Endothelial cell of umbilical vein (primary cell): ENCODE data around the gene EGLN1. TPM values are rescaled to one million over a fixed set of nuclear protein-coding genes. Genes with fewer than 3 reads are reported as not detected.

Source experiments
- BruUV-seq: library from RNA; stranded (reverse); fragments of 400-500 nt; replicated peaks from 2 replicates; lab custom pipeline; 2021; lab: Mats Ljungman, UMichigan
- CTCF ChIA-PET: fragments of 300-600, 350-600 bp; sonication (Branson Sonifier 250); formaldehyde crosslinking; loops from one replicate; lab custom pipeline; 2021; ENCODE audit warnings: antibody characterized with exemption, inconsistent platforms; lab: Charles Lee
- POLR2A ChIA-PET: fragments of 300-600, 350-600 bp; sonication (Branson Sonifier 250); formaldehyde crosslinking; loops from one replicate; lab custom pipeline; 2021; ENCODE audit warnings: antibody characterized with exemption, inconsistent platforms; lab: Charles Lee
- DNase-seq: peaks from one replicate; pipeline ENCODE4 v3.0.0-alpha.2; 2011; ENCODE audit warnings: low read depth, low spot score
- FAIRE-seq: peaks from 2 replicates; lab custom pipeline; 2011; peaks lifted over from hg19 to GRCh38; lab: Jason Lieb, UNC
- H2AFZ ChIP-seq: 2 replicates; pipeline ENCODE4 v1.6.0; 2012; ENCODE audit warnings: low read depth, low read length, control low read depth, inconsistent platforms
- H3K27ac ChIP-seq: 2 replicates; pipeline ENCODE4 v1.5.1; 2011; ENCODE audit warnings: low read depth, mild to moderate bottlenecking, control low read depth, low read length, moderate library complexity; ENCODE audit not compliant: insufficient read depth
- H3K27me3 ChIP-seq, 2 experiments: 2 replicates each; pipeline versions ENCODE4 v1.6.0 to v1.6.1; 2011; ENCODE audit warnings: low read length in 2 of 2, mixed read lengths in 1 of 2; ENCODE audit not compliant: control insufficient read depth in 2 of 2, insufficient read depth in 2 of 2
- H3K36me3 ChIP-seq, 2 experiments: 2 replicates in 1 of 2; 3 replicates in 1 of 2; pipeline ENCODE4 v1.5.1; 2011; ENCODE audit warnings: low read length in 2 of 2, mild to moderate bottlenecking in 1 of 2, moderate library complexity in 1 of 2; ENCODE audit not compliant: control insufficient read depth in 2 of 2, insufficient read depth in 2 of 2; ENCODE audit errors: extremely low read depth in 1 of 2
- H3K4me1 ChIP-seq: 3 replicates; pipeline ENCODE4 v1.5.1; 2011; ENCODE audit warnings: mild to moderate bottlenecking, low read length; ENCODE audit not compliant: control insufficient read depth, insufficient read depth; ENCODE audit errors: extremely low read depth
- H3K4me2 ChIP-seq: 2 replicates; pipeline ENCODE4 v1.6.1; 2011; ENCODE audit warnings: low read length, control low read depth, mixed read lengths; ENCODE audit not compliant: insufficient read depth
- H3K4me3 ChIP-seq, 3 experiments: fragments of 200-600 bp in 1 of 3; sonication (generic), shearing (Covaris generic) in 1 of 3; replicated peaks in 1 of 3; 2 replicates each; pipeline ENCODE4 v1.5.1; 2011 to 2016; ENCODE audit warnings: control low read depth in 3 of 3, low read length in 3 of 3, mild to moderate bottlenecking in 2 of 3, inconsistent platforms in 1 of 3, low read depth in 1 of 3, moderate library complexity in 1 of 3; ENCODE audit not compliant: insufficient read depth in 1 of 3
- H3K79me2 ChIP-seq: 2 replicates; pipeline ENCODE4 v1.6.0; 2012; ENCODE audit warnings: low read length, inconsistent platforms; ENCODE audit not compliant: control insufficient read depth, insufficient read depth
- H3K9ac ChIP-seq: replicated peaks from 2 replicates; pipeline ENCODE3; 2011; ENCODE audit warnings: low read length, control low read depth; ENCODE audit not compliant: insufficient read depth; ENCODE audit errors: extremely low read depth
- H3K9me1 ChIP-seq: replicated peaks from 3 replicates; pipeline ENCODE4 v1.6.0; 2011; ENCODE audit warnings: mild to moderate bottlenecking, low read length; ENCODE audit not compliant: control insufficient read depth, insufficient read depth; ENCODE audit errors: extremely low read depth
- H3K9me3 ChIP-seq: replicated peaks from 2 replicates; pipeline ENCODE4 v1.5.1; 2012; ENCODE audit warnings: low read length, inconsistent platforms; ENCODE audit not compliant: control insufficient read depth, insufficient read depth
- H4K20me1 ChIP-seq: replicated peaks from 2 replicates; pipeline ENCODE3; 2011; ENCODE audit warnings: mild to moderate bottlenecking, low read length; ENCODE audit not compliant: control insufficient read depth, insufficient read depth; ENCODE audit errors: extremely low read depth
- EZH2 ChIP-seq: IDR thresholded peaks from 2 replicates; pipeline ENCODE4 v1.6.1; 2012; ENCODE audit warnings: borderline replicate concordance, low read depth, mild to moderate bottlenecking, moderate library complexity, low read length, inconsistent platforms; ENCODE audit not compliant: severe bottlenecking
- FOS ChIP-seq: IDR thresholded peaks from 2 replicates; pipeline ENCODE4 v1.6.1; 2011; ENCODE audit warnings: mild to moderate bottlenecking, low read length, moderate library complexity, borderline replicate concordance; ENCODE audit not compliant: insufficient read depth
- GATA2 ChIP-seq: IDR thresholded peaks from 2 replicates; pipeline ENCODE4 v1.7.0; 2011; ENCODE audit warnings: low read depth, mild to moderate bottlenecking, moderate library complexity, mixed read lengths, low read length; ENCODE audit not compliant: insufficient read length, insufficient read depth
- JUN ChIP-seq: IDR thresholded peaks from 2 replicates; pipeline ENCODE4 v1.6.1; 2011; ENCODE audit warnings: borderline replicate concordance, low read depth; ENCODE audit not compliant: insufficient read length, insufficient read depth
- MYC ChIP-seq: IDR thresholded peaks from one replicate; pipeline ENCODE4 v1.6.1; 2011; ENCODE audit warnings: mild to moderate bottlenecking, low read depth, low read length
- POLR2A ChIP-seq: IDR thresholded peaks from 2 replicates; pipeline ENCODE4 v1.6.1; 2012; ENCODE audit warnings: low read depth, mild to moderate bottlenecking, control low read depth, low read length
- POLR2AphosphoS5 ChIP-seq: IDR thresholded peaks from 2 replicates; pipeline ENCODE4 v1.6.1; 2012; ENCODE audit warnings: low read depth, mild to moderate bottlenecking, control low read depth, low read length, moderate library complexity; ENCODE audit not compliant: insufficient read depth
- dilution Hi-C: fragments of 300-500 bp; cut with MboI; formaldehyde crosslinking; loops from one replicate; pipeline ENCODE4 v1.15.0; 2019; ENCODE audit warnings: low sequenced_read_pairs; ENCODE audit not compliant: extremely low pct_ligation_motif_present
- intact Hi-C: fragments of 100-400 bp; cut with micrococcal nuclease; formaldehyde crosslinking; loops from one replicate; pipeline ENCODE4 v1.10.0; 2022
- polyA plus RNA-seq, 4 experiments: library from polyadenylated mRNA; depleted of rRNA in 3 of 4; stranded (reverse) in 3 of 4; unstranded in 1 of 4; fragments of >200 nt; gene quantifications; 2 replicates each; pipeline versions ENCODE4 v1.2.1 to v1.2.3, GENCODE V29; 2011 to 2012; ENCODE audit warnings: missing spikeins in 1 of 4
- total RNA-seq: library from RNA; stranded (reverse); gene quantifications from 2 replicates; pipeline ENCODE4 v1.2.3, GENCODE V29; 2021
- TF ChIP-seq, protein P1 (sequence below), 2 donors: IDR thresholded peaks; 1 replicate in 1 of 2; 2 replicates in 1 of 2; pipeline ENCODE4 v1.5.1; 2011; ENCODE audit warnings: low read length in 2 of 2, mild to moderate bottlenecking in 2 of 2, moderate library complexity in 2 of 2, control low read depth in 1 of 2, inconsistent platforms in 1 of 2, low read depth in 1 of 2; ENCODE audit not compliant: insufficient read depth in 1 of 2; ENCODE audit errors: extremely low read depth in 1 of 2
- TF ChIP-seq, protein P2 (sequence below): IDR thresholded peaks from 2 replicates; pipeline ENCODE4 v1.6.1; 2011; ENCODE audit not compliant: insufficient read depth, insufficient read length

Gene EGLN1
- total and polyA plus RNA-seq, 2 donors (not counting 3 experiments of a cell fraction or from before 2014, with no cell fraction given): 13.7 to 38.1 TPM

DNA sequence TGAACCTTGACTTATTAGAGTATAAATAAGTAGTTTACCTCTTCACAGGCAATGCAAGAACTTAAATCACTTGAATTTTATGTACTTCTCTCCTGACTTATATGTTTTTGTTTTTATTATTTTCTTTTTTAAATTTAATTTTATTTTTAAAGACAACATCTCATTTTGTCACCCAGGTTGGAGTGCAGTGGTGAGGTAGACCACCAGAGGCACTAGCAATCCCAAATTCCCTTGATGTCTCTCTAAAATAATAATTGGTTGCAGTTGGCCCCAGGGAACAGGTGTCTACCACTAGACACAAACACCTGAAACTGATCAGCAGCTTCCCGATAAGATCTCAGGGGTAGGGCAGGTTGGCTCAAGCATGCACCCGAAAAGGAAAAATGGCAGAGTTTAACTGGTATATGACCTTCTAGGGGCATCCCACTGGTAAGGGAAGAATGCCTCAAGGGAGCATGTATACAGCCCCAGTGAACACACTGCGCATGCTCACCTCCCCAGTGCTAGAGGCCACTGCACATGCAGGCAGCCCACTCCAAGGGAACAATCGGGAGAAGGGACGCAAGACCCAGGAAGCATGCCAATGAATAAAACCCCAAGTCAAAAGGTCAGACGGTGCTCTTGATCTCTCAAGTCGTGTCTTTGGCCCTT, 99.1 kb downstream of the EGLN1 start:
- no peaks in the 10 kb centered on the region for H3K27me3 ChIP-seq
- no peaks in the 10 kb centered on the region for H3K79me2 ChIP-seq
- dilution Hi-C loops (no loop called here), intact Hi-C loops (no loop called here)
- DNase-seq (no peak), FAIRE-seq (no peak)
- H3K36me3 ChIP-seq: no peaks in the 10 kb centered on the region
- H3K4me1 ChIP-seq: peaks cover 11% of the 10 kb centered on the region
- no peak overlapping the region for H2AFZ ChIP-seq
- no peak overlapping the region for H3K27ac ChIP-seq
- no peaks in the 10 kb centered on the region for H3K9me3 ChIP-seq
- no peak overlapping the region for H3K4me3 ChIP-seq
- TF ChIP-seq GATA2: no peak
- no peaks in the 10 kb centered on the region for H4K20me1 ChIP-seq
- H3K9ac ChIP-seq: no peak overlapping the region
- ChIA-PET POLR2A (no interaction called here), CTCF (no interaction called here)
- peak overlapping the region; percentile 48 for H3K4me2 ChIP-seq
- no peaks in the 10 kb centered on the region for H3K9me1 ChIP-seq
- BruUV-seq: no TSS peak

DNA sequence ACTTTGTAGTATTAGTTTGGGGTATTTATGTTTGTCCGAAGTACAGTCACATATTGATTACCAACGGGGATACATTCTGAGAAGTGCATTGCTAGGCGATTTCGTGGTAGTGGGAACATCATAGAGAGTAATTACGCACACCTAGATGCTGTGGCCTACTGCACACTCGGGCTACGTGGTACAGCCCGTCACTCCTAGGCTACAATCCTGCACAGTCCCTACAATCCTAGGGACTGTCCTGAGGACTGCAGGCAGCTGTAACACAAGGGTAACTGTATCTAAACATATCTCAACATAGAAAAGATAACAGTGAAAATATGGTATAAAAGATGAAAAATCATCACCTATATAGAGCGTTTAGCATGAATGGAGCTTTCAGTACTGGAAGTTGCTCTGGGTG, 103.0 kb downstream of the EGLN1 start:
- peaks cover 9% of the 10 kb centered on the region for H3K4me1 ChIP-seq
- POLR2A ChIA-PET: no interaction called here
- TF ChIP-seq GATA2: no peak
- no peak for TF ChIP-seq FOS
- TF ChIP-seq MYC: no peak
- TF ChIP-seq, protein P1, sequence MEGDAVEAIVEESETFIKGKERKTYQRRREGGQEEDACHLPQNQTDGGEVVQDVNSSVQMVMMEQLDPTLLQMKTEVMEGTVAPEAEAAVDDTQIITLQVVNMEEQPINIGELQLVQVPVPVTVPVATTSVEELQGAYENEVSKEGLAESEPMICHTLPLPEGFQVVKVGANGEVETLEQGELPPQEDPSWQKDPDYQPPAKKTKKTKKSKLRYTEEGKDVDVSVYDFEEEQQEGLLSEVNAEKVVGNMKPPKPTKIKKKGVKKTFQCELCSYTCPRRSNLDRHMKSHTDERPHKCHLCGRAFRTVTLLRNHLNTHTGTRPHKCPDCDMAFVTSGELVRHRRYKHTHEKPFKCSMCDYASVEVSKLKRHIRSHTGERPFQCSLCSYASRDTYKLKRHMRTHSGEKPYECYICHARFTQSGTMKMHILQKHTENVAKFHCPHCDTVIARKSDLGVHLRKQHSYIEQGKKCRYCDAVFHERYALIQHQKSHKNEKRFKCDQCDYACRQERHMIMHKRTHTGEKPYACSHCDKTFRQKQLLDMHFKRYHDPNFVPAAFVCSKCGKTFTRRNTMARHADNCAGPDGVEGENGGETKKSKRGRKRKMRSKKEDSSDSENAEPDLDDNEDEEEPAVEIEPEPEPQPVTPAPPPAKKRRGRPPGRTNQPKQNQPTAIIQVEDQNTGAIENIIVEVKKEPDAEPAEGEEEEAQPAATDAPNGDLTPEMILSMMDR (IDR thresholded peaks at IDR 0.05; ENCODE audit: extremely low read depth in 1 of 2, insufficient read depth in 1 of 2, low read depth in 1 of 2, low read length in 2 of 2): no peak
- TF ChIP-seq POLR2A: no peak
- TF ChIP-seq POLR2AphosphoS5: no peak
- TF ChIP-seq JUN: no peak
- TF ChIP-seq, protein P2, sequence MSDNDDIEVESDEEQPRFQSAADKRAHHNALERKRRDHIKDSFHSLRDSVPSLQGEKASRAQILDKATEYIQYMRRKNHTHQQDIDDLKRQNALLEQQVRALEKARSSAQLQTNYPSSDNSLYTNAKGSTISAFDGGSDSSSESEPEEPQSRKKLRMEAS: no peak
- no peak for TF ChIP-seq EZH2
- H3K9me1 ChIP-seq: no peaks in the 10 kb centered on the region
- dilution Hi-C loops (no loop called here), intact Hi-C loops (loop anchor here (5.0 kb wide), 1 partner anchor 77 kb away; the partner anchor contains the start of gene GNPAT)
- H4K20me1 ChIP-seq: no peaks in the 10 kb centered on the region
- H3K9ac ChIP-seq: no peak overlapping the region
- H2AFZ ChIP-seq: no peak overlapping the region
- H3K36me3 ChIP-seq: no peaks in the 10 kb centered on the region
- FAIRE-seq: no peak
- H3K79me2 ChIP-seq: no peaks in the 10 kb centered on the region
- no peak overlapping the region for H3K4me3 ChIP-seq
- no peak for DNase-seq
- CTCF ChIA-PET: interaction anchor here (1.1 to 1.4 kb wide), 2 partner anchors 14 to 268 kb away, joined by 3 to 4 read pairs; no protein-coding TSS in a partner anchor
- H3K9me3 ChIP-seq: no peaks in the 10 kb centered on the region
- H3K4me2 ChIP-seq: no peak overlapping the region
- no peak overlapping the region for H3K27ac ChIP-seq
- no peaks in the 10 kb centered on the region for H3K27me3 ChIP-seq
- no TSS peak for BruUV-seq
